GM12891 (cell line): ENCODE measurements around the gene FLYWCH2.

Source experiments
- POLR2AphosphoS5 ChIP-seq: IDR thresholded peaks from 2 replicates; pipeline ENCODE4 v1.6.1; 2011; ENCODE audit warnings: low read depth, low read length, control low read depth
- POU2F2 ChIP-seq: IDR thresholded peaks from 2 replicates; pipeline ENCODE4 v1.6.1; 2011; ENCODE audit warnings: low read depth, mild to moderate bottlenecking, control low read depth, low read length, moderate library complexity
- TAF1 ChIP-seq: IDR thresholded peaks from 2 replicates; pipeline ENCODE4 v1.6.1; 2011; ENCODE audit warnings: low read depth, low read length, control low read depth

DNA sequence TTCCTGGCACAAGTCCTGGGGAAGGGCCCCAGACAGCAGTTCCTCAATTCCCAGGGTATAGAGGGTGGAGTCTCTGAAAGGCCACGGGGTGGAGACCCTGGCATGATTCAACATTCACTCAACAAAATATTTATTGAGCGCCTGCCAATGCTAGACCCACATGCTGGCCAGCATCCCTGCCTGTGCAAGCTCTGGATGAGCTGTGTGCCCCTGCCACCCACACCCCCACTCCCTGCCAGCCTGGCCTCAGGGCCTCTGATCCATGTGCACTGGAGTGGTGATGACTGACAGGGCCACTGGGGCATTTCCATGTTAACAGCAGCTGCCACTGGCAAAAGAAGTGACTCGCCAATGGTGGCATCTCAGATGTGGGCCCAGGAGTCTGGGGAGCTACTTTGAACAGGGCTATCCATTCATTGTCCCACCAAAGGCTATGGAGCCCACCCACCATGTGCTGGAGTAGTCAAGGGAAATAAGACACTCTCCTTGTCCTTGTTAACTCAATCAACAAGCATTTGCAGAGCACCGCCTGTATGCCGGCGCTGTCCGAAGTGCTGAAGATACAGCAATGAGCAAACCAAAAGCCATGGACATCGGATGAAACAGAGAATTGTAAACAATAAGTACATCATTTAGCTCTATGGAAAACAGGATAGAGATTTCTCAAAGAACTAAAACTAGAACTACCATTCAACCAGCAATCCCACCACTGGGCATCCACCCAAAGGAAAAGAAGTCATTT, 22.0 kb upstream of the FLYWCH2 start:
- TF ChIP-seq POLR2AphosphoS5 (no peak), TAF1 (no peak), POU2F2 (no peak)
